Endothelial cell of umbilical vein (primary cell): Measurements from ENCODE around the gene SERPINB10.

Experiments
- CTCF ChIP-seq, 2 donors: IDR thresholded peaks; 1 replicate in 1 of 2; 2 replicates in 1 of 2; pipeline ENCODE4 v1.5.1; 2011; ENCODE audit warnings: low read length in 2 of 2, mild to moderate bottlenecking in 2 of 2, moderate library complexity in 2 of 2, control low read depth in 1 of 2, inconsistent platforms in 1 of 2, low read depth in 1 of 2; ENCODE audit not compliant: insufficient read depth in 1 of 2; ENCODE audit errors: extremely low read depth in 1 of 2
- JUN ChIP-seq: IDR thresholded peaks from 2 replicates; pipeline ENCODE4 v1.6.1; 2011; ENCODE audit warnings: borderline replicate concordance, low read depth; ENCODE audit not compliant: insufficient read length, insufficient read depth

- no peak for TF ChIP-seq CTCF (IDR thresholded peaks at IDR 0.05; ENCODE audit: extremely low read depth in 1 of 2, insufficient read depth in 1 of 2, low read depth in 1 of 2, low read length in 2 of 2)
- no peak for TF ChIP-seq JUN
Measured at GRCh38 chr18:63872586-63872985, 35.2 kb upstream of the SERPINB10 start.
